Esophagus muscularis mucosa (tissue), 4 donors: ENCODE data around the gene TAS1R2.
"Not testable (repeated sequence)": the region's sequence is repeated elsewhere in the genome, so short reads cannot be mapped to it uniquely, and the experiment has no call there.

Experiments
- EP300 ChIP-seq: sonication (generic); formaldehyde crosslinking; IDR thresholded peaks from one replicate; pipeline ENCODE4 v1.6.1; 2017; ENCODE audit warnings: antibody characterized with exemption
- POLR2A ChIP-seq: fragments of 450-650 bp; IDR thresholded peaks from one replicate; pipeline ENCODE4 v1.6.1; 2017; ENCODE audit warnings: antibody characterized with exemption, moderate library complexity, mild to moderate bottlenecking, low read depth
- POLR2AphosphoS5 ChIP-seq, 2 donors: sonication (generic); formaldehyde crosslinking; IDR thresholded peaks; one replicate each; pipeline ENCODE4 v1.6.1; 2017; ENCODE audit warnings: antibody characterized with exemption in 2 of 2
- TF ChIP-seq, protein P1 (sequence below), 3 experiments: fragments of 200-600 bp in 2 of 3; fragments of 450-650 bp in 1 of 3; sonication (generic) in 2 of 3; IDR thresholded peaks; one replicate each; pipeline ENCODE4 v1.5.1; 2017 to 2019; ENCODE audit warnings: antibody characterized with exemption in 3 of 3, mild to moderate bottlenecking in 2 of 3, moderate library complexity in 1 of 3

DNA sequence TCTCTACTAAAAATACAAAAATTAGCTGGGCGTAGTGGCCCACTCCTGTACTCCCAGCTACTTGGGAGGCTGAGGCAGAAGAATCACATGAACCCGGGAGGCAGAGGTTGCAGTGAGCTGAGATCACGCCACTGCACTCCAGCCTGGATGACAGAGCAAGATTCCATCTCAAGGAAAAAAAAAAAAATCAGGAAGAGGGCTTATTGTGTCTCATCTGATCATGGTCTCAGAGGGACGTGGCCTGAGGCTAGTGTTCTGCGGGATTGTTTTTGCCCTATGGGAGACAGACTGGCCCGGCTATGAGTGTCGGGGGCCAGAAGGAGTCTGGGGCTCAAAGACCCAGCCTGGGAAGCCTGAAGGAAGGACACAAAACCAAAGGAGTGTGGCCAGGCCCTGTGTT lies 32.4 kb upstream of the TAS1R2 start:
- TF ChIP-seq, protein P1, sequence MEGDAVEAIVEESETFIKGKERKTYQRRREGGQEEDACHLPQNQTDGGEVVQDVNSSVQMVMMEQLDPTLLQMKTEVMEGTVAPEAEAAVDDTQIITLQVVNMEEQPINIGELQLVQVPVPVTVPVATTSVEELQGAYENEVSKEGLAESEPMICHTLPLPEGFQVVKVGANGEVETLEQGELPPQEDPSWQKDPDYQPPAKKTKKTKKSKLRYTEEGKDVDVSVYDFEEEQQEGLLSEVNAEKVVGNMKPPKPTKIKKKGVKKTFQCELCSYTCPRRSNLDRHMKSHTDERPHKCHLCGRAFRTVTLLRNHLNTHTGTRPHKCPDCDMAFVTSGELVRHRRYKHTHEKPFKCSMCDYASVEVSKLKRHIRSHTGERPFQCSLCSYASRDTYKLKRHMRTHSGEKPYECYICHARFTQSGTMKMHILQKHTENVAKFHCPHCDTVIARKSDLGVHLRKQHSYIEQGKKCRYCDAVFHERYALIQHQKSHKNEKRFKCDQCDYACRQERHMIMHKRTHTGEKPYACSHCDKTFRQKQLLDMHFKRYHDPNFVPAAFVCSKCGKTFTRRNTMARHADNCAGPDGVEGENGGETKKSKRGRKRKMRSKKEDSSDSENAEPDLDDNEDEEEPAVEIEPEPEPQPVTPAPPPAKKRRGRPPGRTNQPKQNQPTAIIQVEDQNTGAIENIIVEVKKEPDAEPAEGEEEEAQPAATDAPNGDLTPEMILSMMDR (IDR thresholded peaks at IDR 0.05) = not testable (repeated sequence)
- TF ChIP-seq POLR2A; POLR2AphosphoS5 (IDR thresholded peaks at IDR 0.05); EP300: not testable (repeated sequence)
